ENCODE measurements around the gene CNOT2. TPM values are rescaled to one million over a fixed set of nuclear protein-coding genes. Genes with fewer than 3 reads are reported as not detected.

Gene CNOT2
- total and polyA plus RNA-seq, 2 experiments from 2014 or later, result 110 to 152 TPM

DNA sequence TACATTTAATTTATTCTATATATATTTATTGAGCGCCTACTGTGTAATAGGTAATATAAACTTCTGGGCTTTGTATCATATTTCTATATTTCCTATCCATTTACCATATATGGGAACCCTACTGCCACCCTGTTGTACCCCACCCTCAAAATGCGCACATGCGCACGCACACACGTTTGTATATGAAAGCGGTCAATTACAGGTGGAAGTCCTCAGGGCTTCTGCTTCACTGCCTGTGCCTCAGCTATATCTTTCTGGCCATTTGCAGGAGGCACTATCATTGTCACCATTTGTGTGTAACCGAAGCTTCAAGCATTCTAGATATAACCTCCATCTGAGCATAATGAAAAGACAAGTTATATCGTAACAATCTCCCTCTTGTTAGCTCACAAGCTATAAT lies 91.5 kb downstream of the CNOT2 start:
- Mint-ChIP-seq H3K27ac (peak overlapping the region; percentile 92), H3K9me3 (no peaks in the 10 kb centered on the region), H3K27me3 (ENCODE audit: insufficient read depth, low read depth, poor library complexity) (no peaks in the 10 kb centered on the region), H3K4me3 (peak overlapping the region; percentile 30; the same call in 1 of the 3 replicates), H3K36me3 (ENCODE audit: low read depth) (peaks cover 21% of the 10 kb centered on the region), H3K4me1 (peaks cover 38% of the 10 kb centered on the region)
- H3K4me1 ChIP-seq (ENCODE audit: insufficient read depth), result peaks cover 51% of the 10 kb centered on the region
- TF ChIP-seq POLR2AphosphoS5 (IDR thresholded peaks at IDR 0.05; ENCODE audit: low read depth) (no peak), NANOG (IDR thresholded peaks at IDR 0.05; ENCODE audit: borderline replicate concordance) (peak; percentile 56; the same call in 1 of the 2 replicates)
- H3K36me3 ChIP-seq (ENCODE audit: insufficient read depth), result peaks cover 9% of the 10 kb centered on the region; the same call in 1 of the 2 replicates
- H3F3A ChIP-seq (replicated peaks; ENCODE audit: low read depth), result no peaks in the 10 kb centered on the region
- no peak overlapping the region for H3K27ac ChIP-seq (ENCODE audit: low read depth)
- H4K20me1 ChIP-seq (replicated peaks; ENCODE audit: insufficient read depth), result no peaks in the 10 kb centered on the region
- DNase-seq (ENCODE audit: low spot score) (no peak), ATAC-seq (no peak)
- no peaks in the 10 kb centered on the region for H3K9me2 ChIP-seq (ENCODE audit: insufficient read depth)
- peak overlapping the region; percentile 44 for H3K4me2 ChIP-seq
- H3K79me2 ChIP-seq (replicated peaks; ENCODE audit: insufficient read depth), result no peaks in the 10 kb centered on the region; the same call in 1 of the 2 replicates
- no peak overlapping the region for H2AFZ ChIP-seq
- no peaks in the 10 kb centered on the region for H3K27me3 ChIP-seq (ENCODE audit: insufficient read depth)
- H3K4me3 ChIP-seq, result 0 out of 2 replicates have a peak overlapping the region, but pooled peaks have one; percentile 5

DNA sequence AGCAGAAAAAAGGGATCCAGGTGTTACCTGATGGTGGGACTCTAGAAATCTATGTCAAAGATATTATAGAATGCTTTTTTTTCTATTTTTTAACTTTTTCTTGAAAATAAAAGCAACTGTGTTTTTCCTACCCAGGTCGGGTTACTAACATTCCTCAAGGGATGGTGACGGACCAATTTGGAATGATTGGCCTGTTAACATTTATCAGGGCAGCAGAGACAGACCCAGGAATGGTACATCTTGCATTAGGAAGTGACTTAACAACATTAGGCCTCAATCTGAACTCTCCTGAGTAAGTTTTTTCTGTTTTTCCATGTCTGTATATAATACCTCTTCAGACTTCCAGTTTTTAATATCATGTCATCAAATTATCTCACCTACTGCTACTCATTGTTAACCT lies 95.3 kb downstream of the CNOT2 start:
- Histone ChIP-seq H4K20me1 (replicated peaks; ENCODE audit: insufficient read depth) (peaks cover 5% of the 10 kb centered on the region; the same call in 1 of the 2 replicates), H3F3A (replicated peaks; ENCODE audit: low read depth) (no peaks in the 10 kb centered on the region), H3K36me3 (ENCODE audit: insufficient read depth) (peaks cover 15% of the 10 kb centered on the region; the same call in 1 of the 2 replicates), H3K9me2 (ENCODE audit: insufficient read depth) (no peaks in the 10 kb centered on the region), H2AFZ (no peak overlapping the region), H3K4me3 (no peak overlapping the region), H3K27me3 (ENCODE audit: insufficient read depth) (no peaks in the 10 kb centered on the region), H3K27ac (ENCODE audit: low read depth) (no peak overlapping the region), H3K4me2 (no peak overlapping the region), H3K79me2 (replicated peaks; ENCODE audit: insufficient read depth) (no peaks in the 10 kb centered on the region), H3K4me1 (ENCODE audit: insufficient read depth) (peaks cover 20% of the 10 kb centered on the region)
- H3K27ac Mint-ChIP-seq, result no peak overlapping the region
- H3K27me3 Mint-ChIP-seq (ENCODE audit: insufficient read depth, low read depth, poor library complexity), result peaks cover 2% of the 10 kb centered on the region
- no peak for DNase-seq (ENCODE audit: low spot score)
- no peak for ATAC-seq
- peaks cover 12% of the 10 kb centered on the region for H3K4me1 Mint-ChIP-seq
- H3K36me3 Mint-ChIP-seq (ENCODE audit: low read depth), result peaks cover 51% of the 10 kb centered on the region
- H3K9me3 Mint-ChIP-seq, result no peaks in the 10 kb centered on the region
- H3K4me3 Mint-ChIP-seq, result no peak overlapping the region
- TF ChIP-seq NANOG (IDR thresholded peaks at IDR 0.05; ENCODE audit: borderline replicate concordance) (no peak), ZNF331 (CRISPR knock-in tag; IDR thresholded peaks at IDR 0.05; ENCODE audit: low read depth) (no peak), STAT1 (IDR thresholded peaks at IDR 0.05; ENCODE audit: unreplicated experiment) (no peak), CREB1 (CRISPR knock-in tag; IDR thresholded peaks at IDR 0.05; ENCODE audit: low read depth) (no peak), EZH2phosphoT487 (IDR thresholded peaks at IDR 0.05; ENCODE audit: unreplicated experiment) (no peak), JUNB (IDR thresholded peaks at IDR 0.05; ENCODE audit: unreplicated experiment) (no peak), EZH2 (IDR thresholded peaks at IDR 0.05; ENCODE audit: low read depth, unreplicated experiment) (no peak), POLR2AphosphoS5 (IDR thresholded peaks at IDR 0.05; ENCODE audit: low read depth) (no peak), ZNF114 (CRISPR knock-in tag; IDR thresholded peaks at IDR 0.05) (no peak)
- TF ChIP-seq, protein P1, sequence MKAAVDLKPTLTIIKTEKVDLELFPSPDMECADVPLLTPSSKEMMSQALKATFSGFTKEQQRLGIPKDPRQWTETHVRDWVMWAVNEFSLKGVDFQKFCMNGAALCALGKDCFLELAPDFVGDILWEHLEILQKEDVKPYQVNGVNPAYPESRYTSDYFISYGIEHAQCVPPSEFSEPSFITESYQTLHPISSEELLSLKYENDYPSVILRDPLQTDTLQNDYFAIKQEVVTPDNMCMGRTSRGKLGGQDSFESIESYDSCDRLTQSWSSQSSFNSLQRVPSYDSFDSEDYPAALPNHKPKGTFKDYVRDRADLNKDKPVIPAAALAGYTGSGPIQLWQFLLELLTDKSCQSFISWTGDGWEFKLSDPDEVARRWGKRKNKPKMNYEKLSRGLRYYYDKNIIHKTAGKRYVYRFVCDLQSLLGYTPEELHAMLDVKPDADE (IDR thresholded peaks at IDR 0.05), result no peak
- TF ChIP-seq, protein P2, sequence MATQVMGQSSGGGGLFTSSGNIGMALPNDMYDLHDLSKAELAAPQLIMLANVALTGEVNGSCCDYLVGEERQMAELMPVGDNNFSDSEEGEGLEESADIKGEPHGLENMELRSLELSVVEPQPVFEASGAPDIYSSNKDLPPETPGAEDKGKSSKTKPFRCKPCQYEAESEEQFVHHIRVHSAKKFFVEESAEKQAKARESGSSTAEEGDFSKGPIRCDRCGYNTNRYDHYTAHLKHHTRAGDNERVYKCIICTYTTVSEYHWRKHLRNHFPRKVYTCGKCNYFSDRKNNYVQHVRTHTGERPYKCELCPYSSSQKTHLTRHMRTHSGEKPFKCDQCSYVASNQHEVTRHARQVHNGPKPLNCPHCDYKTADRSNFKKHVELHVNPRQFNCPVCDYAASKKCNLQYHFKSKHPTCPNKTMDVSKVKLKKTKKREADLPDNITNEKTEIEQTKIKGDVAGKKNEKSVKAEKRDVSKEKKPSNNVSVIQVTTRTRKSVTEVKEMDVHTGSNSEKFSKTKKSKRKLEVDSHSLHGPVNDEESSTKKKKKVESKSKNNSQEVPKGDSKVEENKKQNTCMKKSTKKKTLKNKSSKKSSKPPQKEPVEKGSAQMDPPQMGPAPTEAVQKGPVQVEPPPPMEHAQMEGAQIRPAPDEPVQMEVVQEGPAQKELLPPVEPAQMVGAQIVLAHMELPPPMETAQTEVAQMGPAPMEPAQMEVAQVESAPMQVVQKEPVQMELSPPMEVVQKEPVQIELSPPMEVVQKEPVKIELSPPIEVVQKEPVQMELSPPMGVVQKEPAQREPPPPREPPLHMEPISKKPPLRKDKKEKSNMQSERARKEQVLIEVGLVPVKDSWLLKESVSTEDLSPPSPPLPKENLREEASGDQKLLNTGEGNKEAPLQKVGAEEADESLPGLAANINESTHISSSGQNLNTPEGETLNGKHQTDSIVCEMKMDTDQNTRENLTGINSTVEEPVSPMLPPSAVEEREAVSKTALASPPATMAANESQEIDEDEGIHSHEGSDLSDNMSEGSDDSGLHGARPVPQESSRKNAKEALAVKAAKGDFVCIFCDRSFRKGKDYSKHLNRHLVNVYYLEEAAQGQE (IDR thresholded peaks at IDR 0.05; ENCODE audit: unreplicated experiment), result no peak
- TF ChIP-seq, protein P3, sequence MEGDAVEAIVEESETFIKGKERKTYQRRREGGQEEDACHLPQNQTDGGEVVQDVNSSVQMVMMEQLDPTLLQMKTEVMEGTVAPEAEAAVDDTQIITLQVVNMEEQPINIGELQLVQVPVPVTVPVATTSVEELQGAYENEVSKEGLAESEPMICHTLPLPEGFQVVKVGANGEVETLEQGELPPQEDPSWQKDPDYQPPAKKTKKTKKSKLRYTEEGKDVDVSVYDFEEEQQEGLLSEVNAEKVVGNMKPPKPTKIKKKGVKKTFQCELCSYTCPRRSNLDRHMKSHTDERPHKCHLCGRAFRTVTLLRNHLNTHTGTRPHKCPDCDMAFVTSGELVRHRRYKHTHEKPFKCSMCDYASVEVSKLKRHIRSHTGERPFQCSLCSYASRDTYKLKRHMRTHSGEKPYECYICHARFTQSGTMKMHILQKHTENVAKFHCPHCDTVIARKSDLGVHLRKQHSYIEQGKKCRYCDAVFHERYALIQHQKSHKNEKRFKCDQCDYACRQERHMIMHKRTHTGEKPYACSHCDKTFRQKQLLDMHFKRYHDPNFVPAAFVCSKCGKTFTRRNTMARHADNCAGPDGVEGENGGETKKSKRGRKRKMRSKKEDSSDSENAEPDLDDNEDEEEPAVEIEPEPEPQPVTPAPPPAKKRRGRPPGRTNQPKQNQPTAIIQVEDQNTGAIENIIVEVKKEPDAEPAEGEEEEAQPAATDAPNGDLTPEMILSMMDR (conservative IDR thresholded peaks at IDR 0.05; ENCODE audit: low read depth in 2 of 2), result no peak
